HG03108 (cell line): Measurements from ENCODE around the gene HELZ.
"Not testable (repeated sequence)": the region's sequence is repeated elsewhere in the genome, so short reads cannot be mapped to it uniquely, and the experiment has no call there.

ENCODE experiments used
- ATAC-seq: cut with Tn5 transposase; IDR thresholded peaks from one replicate; pipeline ENCODE4 v1.9.1; 2021; ENCODE audit warnings: moderate library complexity; ENCODE audit not compliant: unreplicated experiment

HELZ gene

DNA sequence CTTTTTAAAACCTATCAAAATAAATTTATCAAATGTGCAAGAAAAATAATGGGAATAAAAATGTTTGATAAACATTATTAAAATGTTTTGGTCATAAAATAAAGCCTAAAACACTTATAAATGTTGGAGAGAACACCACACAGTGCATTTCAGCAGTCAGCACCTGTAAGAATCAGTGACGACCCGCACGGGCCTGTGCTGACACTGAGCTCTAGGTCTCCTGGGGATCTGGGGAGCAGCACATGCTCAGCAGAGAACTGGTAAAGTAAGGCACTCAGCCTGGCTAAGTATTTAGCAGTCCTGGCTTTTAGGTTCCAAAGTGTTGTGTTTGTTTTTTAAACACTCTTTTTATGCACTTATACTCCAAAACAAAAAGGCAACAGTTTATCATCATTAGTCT lies 46.9 kb downstream of the HELZ start:
- no peak for ATAC-seq

GRCh38 chr17:67197023-67197422 lies 48.0 kb downstream of the HELZ start:
- not testable (repeated sequence) for ATAC-seq

GRCh38 chr17:67196422-67196821 lies 48.6 kb downstream of the HELZ start:
- ATAC-seq: no peak

DNA sequence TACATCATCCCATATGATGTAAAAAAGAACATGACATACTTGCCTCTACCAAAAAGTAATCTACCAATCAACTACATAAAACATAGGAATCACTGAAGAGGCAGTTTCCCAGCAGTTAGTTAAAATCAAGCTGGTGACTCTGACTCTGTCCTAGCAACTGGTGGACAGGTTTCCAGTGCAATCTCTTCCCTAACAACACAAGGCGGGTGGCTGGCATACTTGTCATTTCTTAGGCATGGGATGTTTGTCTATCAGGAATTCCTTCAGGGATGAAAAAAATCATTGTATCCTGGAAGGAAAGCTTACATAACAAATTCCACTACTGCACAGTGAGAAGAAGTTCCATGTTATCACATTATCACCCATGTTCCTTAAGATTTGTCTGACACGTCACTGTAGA lies 50.9 kb downstream of the HELZ start:
- no peak for ATAC-seq

- ATAC-seq: no peak
Measured at GRCh38 chr17:67187927-67188326, 57.1 kb downstream of the HELZ start.

DNA sequence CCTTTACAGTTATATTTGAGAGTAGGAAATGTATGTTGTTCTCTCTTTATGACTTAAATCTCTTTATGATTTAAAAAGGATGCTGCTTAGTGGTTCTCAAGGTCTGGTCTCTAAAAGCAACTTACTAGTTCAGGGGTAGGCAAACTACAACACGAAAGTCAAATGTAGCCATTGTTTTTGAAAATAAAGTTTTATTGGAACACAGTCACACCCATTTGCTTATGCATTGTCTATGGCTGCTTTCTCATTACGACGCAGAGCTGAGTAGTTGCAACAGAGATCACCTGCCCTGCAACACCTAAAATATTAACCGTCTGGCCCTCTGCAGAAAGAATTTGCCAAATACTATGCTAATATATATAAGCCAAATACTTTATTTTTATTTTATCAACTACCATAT lies 58.2 kb downstream of the HELZ start:
- ATAC-seq: no peak

DNA sequence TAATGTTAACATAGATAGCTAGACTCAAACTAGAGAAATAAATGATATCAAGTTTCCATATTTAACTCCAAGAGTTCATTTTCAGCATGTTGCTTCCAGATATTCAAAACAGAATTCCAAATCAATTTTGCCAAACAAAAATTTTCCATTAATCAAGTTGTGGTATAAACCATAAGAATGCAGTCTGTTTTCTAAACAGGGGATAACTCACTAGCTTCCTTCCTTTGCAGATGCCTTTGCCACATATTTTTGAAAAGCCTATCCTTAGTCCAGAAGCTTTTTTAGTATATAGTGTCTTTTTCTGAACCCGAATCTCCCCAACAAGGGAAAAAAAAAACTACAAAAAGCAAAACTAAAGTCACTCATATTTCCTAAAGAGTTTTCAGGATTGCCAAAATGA lies 61.5 kb downstream of the HELZ start:
- no peak for ATAC-seq

DNA sequence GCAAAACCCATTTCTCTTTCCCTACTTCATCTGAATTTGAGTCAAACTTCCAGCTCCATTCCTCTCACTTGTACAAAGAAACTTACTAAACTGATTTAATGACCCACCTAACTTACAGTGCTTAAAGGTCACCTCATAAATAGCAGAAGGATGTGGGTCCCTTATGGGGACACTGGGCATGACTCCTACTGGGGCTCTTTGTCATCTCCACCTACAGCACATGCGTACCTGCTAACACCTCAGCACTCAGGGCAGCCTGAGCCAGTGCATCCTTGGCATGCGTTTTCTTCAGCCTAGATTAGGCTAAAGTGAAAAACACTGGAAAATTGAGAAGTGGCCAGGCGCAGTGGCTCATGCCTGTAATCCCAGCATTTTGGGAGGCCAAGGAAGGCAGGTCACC lies 63.2 kb downstream of the HELZ start:
- ATAC-seq: no peak

DNA sequence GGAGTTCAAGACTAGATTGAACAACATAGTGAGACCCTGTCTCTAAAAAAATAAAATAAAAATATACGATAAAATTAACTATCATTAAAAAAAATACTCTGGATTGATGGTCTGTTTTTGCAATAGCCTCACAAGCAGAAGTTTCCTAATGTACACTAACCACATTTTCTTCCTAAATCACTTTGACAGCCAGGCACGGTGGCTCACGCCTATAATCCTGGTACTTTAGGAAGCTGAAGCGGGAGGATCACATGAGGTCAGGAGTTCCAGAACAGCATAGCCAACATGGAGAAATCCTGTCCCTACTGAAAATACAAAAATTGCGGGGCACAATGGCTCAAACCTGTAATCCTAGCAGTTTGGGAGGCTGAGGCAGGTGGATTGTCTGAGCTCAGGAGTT lies 64.7 kb downstream of the HELZ start:
- no peak for ATAC-seq

- ATAC-seq: no peak
Measured at GRCh38 chr17:67178555-67178954, 66.4 kb downstream of the HELZ start.

DNA sequence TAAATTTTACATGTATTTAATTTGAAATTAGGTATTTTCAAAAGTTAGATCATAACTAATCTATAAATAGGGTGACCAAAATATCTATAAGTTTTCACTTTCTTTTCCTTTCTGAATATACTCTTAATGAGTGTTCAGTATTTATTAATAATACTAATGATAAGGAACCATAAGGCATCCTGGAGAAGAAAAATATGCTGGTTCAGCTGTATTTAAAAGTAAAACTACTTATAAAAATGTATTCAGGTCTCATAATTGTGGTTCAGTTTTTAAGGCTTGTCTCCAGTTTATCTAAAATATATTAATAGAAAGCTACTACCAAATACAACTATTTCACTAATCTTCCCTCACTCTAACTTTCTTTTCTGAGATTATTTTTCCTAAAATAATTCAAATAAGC lies 67.3 kb downstream of the HELZ start:
- no peak for ATAC-seq

- ATAC-seq: no peak
Measured at GRCh38 chr17:67174190-67174589, 70.8 kb downstream of the HELZ start.

- peak; percentile 91 for ATAC-seq
Measured at GRCh38 chr17:67171560-67171959, 73.4 kb downstream of the HELZ start.

- no peak for ATAC-seq
Measured at GRCh38 chr17:67168496-67168895, 76.5 kb downstream of the HELZ start.

DNA sequence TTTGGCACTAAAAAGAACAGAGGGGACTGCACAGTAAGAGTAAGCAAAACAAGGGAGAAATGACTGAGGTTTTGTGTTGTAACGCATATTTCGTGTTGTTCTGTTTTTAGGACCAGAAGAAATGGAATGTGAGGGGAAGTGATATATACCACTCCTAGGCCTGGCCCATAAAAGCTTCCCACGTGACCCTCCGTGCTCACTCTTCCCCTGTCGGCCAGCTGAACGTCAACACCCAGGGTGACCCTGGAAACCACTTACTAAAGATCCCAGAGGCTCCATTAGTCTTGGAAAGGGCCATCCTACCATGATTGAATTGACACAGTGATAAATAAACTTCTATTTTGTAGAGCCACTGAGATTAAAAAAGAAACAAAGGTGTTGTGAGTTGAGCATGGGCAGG lies 79.8 kb downstream of the HELZ start:
- no peak for ATAC-seq

- ATAC-seq: no peak
Measured at GRCh38 chr17:67164302-67164701, 80.7 kb downstream of the HELZ start.

GRCh38 chr17:67162771-67163170 lies 82.2 kb downstream of the HELZ start:
- no peak for ATAC-seq

- no peak for ATAC-seq
Measured at GRCh38 chr17:67161573-67161972, 83.4 kb downstream of the HELZ start.

- ATAC-seq: no peak
Measured at GRCh38 chr17:67160791-67161190, 84.2 kb downstream of the HELZ start.

DNA sequence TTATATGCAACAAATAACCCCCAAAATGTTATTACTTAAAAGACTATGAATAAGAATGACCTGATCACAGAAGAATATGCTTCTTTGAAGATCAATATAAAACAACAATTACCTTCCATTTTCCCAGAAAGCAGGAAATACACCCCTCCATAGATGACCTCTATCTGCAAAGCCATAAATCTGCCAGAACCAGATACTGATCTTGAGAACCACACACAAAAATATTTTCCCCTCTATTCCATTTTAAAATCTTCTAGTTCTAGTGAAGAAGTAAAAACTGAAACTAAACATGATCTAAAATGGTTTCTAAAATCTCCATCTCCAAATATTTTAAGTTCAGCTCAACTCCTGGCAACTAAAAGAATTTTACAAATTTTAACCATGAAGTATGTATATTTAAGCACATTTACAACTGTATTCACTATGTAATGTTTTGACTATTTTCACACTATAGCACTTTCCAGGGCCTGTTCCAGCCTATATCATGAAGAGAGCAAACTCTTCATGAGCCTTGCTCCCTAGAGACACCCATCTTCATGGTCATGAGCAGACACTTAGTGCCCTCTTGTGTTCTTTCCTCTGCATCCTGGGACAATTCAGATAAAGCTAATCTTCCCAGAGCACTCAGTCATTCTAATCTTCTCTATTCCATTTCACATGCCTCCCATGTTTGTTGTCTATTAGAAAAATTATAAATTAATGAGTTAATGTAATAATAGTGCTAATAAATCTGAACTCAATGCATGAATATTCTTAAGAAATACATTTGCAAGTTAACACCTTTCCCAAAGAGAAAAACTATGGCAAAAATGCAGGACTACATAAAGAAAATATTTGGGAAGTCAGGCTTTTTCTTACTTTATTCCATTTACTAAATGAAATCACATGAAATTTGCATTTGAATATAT lies 87.0 kb downstream of the HELZ start:
- no peak for ATAC-seq

GRCh38 chr17:67156269-67157199 lies 88.5 kb downstream of the HELZ start:
- no peak for ATAC-seq

DNA sequence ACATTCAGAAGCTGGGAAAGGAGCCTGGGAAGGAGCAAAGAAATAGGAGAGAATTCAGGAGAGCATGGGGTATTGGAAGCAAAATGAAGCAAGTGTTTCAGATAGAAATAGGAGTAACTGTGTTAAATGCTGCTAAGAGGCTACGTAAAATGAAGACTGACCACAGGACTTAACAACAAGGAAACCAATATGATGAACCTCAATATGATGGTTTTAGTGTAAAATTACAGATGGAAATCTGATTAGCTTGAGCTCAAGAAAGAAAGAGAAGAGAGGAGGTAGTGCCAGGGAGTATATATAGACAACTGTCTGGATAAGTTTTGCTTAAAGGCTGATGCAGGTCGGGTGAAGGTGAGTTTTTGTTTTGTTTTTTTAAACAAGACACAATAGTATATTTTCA lies 92.2 kb downstream of the HELZ start:
- no peak for ATAC-seq
